ENCODE data around the gene UNKL.

The UNKL gene

GRCh38 chr16:1431497-1432270 is 17.2 kb upstream of the UNKL start:
- no peak for DNase-seq (ENCODE audit: low read depth in 1 of 2, low spot score in 1 of 2)

- DNase-seq (ENCODE audit: low read depth in 1 of 2, low spot score in 1 of 2) = no peak
Observed at GRCh38 chr16:1430759-1431496, 16.4 kb upstream of the UNKL start, which contains the start of gene PERCC1. PERCC1 (plus strand) TSS chr16:1431078; CDS start chr16:1432594, 1,516 bp downstream.

GRCh38 chr16:1430214-1430758 is 15.8 kb upstream of the UNKL start:
- no peak for DNase-seq (ENCODE audit: low read depth in 1 of 2, low spot score in 1 of 2)

DNA sequence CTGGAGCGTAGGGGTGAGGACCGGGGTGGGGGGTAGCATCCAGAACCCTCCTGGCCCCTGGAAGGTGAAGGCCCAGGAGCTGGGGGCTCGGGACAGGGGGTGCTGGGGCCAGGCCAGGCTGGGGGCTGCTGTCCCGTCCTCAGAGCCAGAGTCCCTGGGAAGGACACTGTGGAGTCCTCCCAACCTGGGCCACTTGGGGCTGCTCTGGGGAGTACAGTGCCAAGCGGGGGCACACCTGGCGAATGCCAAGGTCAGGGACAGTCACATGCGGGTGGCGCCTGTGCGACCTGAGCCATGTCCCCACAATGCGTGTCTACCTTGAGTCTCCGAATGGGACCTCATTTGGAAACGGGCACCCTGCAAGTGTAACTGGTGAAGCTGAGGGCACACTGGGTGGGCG is 15.1 kb upstream of the UNKL start:
- no peak for DNase-seq (ENCODE audit: low read depth in 1 of 2, low spot score in 1 of 2)

DNA sequence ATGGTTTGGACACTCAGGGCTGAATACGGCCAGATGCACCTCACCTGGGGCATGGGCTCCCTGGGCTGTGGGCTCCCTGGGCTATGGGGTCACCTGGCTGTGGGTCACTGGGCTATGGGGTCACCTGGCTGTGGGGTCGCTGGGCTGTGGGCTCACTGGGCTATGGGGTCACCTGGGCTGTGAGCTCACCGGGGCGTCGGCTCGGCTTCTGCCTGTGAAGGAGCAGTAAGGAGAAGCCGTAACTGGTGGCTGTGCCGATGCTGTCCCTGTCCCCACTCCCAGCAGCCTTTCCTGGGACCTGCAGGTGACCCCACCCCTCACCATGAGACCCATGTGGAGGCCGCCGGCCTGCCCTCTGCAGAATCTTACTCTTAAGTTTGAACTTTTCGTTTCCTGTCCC is 14.5 kb upstream of the UNKL start:
- DNase-seq (ENCODE audit: low read depth in 1 of 2, low spot score in 1 of 2) = no peak

DNA sequence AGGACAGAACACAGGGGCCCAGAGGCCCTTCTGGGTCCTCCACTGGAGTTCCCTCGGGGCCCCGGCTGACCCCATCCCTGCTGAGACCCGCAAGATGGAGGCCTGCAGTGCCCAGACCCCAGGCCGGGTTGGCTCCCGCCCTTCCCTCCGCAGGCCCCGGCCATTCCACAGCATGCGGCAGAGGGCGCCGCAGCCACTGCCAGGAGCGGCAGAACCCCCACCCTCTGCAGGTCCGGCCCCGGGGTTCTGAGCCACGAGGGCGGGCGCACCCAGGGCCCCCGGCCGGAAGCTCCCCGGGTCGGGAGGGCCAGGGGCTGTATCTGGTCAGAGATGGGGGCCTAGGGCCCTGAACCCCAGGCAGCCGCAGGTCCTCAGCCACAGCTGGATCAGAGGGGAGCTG is 14.0 kb upstream of the UNKL start:
- peak; percentile 24 to 28 for DNase-seq (ENCODE audit: low read depth in 1 of 2, low spot score in 1 of 2)

DNA sequence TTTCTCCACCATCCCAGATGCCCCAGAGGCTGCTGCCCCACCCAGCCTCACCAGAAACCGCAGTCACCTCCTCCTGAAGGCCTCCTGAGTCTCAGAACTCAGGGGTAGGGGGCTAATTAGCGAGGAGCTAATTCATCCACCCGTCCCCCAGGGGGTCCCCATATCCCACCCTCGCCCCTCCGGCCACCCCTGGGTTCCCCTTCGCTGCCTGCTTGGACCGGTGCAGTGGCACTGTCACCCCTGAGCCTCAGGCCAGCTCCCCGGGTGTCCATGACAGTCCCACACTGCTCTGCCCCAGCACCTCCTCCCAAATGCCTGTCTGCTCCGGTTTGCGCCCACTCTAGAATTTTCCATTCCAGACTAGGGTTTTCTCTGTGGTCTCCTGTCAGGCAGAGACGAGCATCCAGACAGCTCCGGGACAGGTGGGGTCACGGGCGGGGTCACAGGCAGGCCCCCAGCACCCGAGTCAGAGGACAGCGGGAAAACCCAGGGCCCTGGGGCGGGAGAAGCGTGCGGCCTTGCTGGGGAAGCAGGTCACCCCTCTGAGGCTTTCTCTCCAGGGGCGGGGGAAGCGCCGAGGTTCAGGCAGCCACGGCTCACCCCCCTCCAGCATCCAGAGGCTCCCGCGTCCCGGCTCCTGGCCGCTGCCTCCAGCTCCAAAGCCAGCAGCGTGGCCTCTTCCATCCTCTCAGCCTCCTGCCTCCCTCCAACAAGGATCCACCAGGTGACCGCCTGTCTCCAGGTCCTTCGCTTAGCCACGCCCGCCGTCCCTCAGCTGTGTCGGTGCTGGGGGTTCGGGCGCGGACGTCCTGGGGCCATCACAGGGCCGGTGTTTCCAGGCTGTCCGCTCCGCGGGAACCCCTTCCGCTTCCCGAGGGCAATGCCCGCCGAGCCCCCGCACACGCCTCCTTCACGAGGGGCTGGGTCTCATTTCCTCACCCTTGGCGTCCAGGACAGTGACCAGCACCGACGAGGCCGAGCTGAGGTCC is 13.3 kb upstream of the UNKL start:
- DNase-seq (ENCODE audit: low read depth in 1 of 2, low spot score in 1 of 2) = no peak

GRCh38 chr16:1426734-1427471 is 12.4 kb upstream of the UNKL start:
- no peak for DNase-seq (ENCODE audit: low read depth in 1 of 2, low spot score in 1 of 2)

DNA sequence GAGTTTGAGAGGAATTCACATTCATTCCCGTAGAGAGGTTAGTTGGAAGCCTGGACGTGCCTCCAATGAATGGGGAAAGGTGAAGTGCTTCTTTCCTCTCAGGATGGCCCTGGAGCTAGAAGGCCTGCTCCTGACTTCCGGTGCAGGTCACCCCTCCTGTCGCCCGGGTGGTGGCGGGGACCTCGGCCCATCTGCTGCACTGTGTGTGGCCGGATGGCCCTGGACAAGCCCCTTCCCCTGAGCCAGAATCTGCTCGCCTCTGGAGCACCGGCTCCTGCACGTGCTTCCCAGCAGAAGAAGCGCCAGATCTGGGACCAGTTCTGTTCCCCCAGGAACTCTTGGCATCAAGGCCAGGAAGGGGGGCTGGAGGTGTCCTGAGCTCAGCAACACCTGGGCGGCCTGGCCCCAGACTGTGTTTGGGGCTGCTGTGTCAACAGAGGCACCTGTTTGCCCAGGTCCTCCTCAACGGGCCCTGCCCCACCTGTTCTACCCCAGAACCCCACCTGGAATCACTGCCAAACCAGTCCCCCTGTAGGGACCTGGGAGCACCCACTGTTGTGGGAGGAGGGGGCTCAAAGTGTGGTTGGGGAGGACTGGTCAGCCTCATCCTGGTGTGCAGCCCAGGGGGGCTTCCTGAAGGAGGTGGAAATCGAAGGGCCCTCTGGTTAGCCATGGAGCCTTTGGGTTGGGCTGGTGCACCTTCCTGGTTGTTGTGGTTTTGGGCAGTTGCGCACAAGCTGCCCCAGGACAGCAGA is 11.3 kb upstream of the UNKL start:
- no peak for DNase-seq (ENCODE audit: low read depth in 1 of 2, low spot score in 1 of 2)

GRCh38 chr16:1424028-1424427 is 9.5 kb upstream of the UNKL start:
- DNase-seq (ENCODE audit: low read depth in 1 of 2, low spot score in 1 of 2) = no peak

DNA sequence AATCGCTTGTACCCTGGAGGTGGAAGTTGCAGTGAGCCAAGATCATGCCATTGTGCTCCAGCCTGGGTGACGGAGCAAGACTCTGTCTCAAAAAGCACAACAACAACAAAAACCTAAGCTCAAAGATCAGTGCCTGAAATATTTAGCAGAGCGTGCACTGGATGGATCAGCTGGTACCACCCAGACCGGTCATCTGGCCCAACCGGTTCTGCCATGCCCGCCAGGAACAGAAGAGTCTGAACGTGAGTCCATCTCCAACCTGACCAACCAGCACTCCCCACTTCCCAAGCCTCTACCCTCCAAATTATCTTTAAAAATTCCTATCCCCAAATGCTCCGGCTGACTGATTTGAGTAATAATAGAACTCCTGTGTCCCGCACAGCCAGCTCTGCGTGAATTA is 7.6 kb upstream of the UNKL start:
- no peak for DNase-seq (ENCODE audit: low read depth in 1 of 2, low spot score in 1 of 2)

GRCh38 chr16:1420111-1420539 is 5.6 kb upstream of the UNKL start:
- no peak for DNase-seq (ENCODE audit: low read depth in 1 of 2, low spot score in 1 of 2)

DNA sequence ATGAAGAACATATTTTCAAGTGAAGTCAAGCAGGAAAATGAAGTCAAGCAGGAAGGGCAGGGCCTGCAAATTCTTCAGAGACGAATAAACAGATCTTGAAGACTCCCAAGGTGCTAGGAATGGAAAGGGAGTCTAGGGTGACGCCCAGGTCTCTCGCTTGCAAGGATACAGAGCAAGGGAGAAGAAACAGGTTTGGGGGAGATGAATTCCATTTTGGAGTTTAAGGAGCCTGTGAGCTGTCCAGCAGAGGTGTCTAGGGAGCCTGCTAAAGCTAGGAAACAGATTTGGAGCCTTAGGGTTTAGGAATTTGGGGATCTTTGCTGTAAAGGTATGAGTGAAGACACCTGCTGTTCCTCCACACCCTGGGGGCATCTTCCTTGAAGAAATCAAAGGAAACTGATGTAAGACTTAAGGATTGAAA is 2.0 kb upstream of the UNKL start:
- DNase-seq (ENCODE audit: low read depth in 1 of 2, low spot score in 1 of 2) = no peak

- peak; percentile 37 to 55 for DNase-seq (ENCODE audit: low read depth in 1 of 2, low spot score in 1 of 2)
Observed at GRCh38 chr16:1413684-1414531, 596 bp downstream of the UNKL start.

- no peak for DNase-seq (ENCODE audit: low read depth in 1 of 2, low spot score in 1 of 2)
Observed at GRCh38 chr16:1412847-1413246, 1.7 kb downstream of the UNKL start.

DNA sequence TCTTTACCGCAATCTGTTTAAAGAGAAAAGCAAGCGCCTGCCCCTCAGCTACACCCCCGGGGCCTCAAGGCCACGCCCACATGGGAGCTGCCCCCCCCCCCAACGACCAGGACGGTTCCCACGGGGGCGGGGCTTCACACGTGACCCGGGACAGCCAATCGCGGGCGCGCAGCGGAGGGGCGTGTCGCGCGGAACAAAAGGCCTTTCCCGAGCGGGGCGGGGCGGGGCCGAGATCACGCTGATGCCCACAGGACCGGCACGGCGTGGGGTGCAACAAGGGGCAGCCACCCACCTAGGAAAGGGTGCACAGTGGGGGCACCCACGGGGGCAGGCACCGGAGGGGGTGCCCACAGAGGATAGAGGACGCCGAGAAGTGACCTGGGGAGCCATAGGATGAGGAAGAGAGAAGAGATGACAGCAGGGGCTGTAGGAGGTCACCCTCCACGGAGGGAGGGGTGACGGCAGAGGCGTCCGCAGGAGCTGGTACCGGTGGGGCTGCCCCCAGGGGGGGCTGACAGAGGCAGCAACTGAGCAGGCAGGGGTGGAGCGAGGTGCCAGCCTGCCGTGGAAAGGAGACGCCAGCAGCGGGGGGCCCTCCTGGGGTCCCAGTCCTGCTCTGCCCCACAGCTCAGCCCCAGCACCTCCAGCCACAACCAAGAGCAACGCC is 6.2 kb downstream of the UNKL start:
- peak; percentile 92 to 94 for DNase-seq (ENCODE audit: low read depth in 1 of 2, low spot score in 1 of 2)

DNA sequence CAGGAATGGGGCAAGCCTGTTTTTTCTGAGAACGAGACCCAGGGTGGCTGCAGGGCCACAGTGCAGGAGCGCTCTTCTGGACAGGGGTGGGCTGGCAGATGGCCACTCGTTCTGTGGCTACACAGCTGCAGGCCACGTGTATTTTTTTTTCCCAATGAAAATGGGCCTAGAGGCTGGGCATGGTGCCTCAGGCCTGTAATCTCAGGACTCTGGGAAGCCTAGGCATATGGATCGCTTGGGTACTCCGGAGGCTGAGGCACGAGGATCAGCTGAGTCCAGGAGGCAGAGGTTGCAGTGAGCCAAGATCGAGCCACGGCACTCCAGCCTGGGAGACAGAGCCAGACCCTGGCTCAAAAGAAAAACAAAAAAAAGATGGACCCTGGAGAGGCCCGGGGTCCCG is 6.8 kb downstream of the UNKL start:
- DNase-seq (ENCODE audit: low read depth in 1 of 2, low spot score in 1 of 2) = no peak

DNA sequence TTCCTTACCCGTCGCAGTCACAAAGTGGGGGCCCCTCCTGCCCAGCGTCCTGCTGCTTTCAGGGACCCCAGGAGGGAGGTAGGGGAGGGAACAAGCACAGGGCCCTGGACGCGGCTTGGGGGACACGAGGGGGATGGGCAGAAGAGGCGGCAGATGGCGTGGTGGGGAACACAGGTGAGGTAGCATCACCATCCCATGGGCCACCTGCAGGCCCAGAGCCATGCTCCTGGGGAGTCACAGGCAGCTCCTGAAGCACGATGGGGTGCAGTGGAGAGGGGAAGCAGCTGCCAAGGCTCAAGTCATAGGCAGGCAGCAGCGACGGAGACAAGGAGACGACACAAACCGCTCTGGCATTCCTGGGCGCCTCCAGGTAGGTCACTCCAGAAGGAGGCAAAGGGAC is 10.8 kb downstream of the UNKL start:
- no peak for DNase-seq (ENCODE audit: low read depth in 1 of 2, low spot score in 1 of 2)
